Measurements from ENCODE around the gene LRFN5. TPM values are rescaled to one million over a fixed set of nuclear protein-coding genes. Genes with fewer than 3 reads are reported as not detected.
A peak's percentile ranks its signal among the peaks of the same experiment; 100 is the strongest.

LRFN5 gene
- total and polyA plus RNA-seq, 2 of the 8 experiments (the other 6 are each of a cell fraction or from before 2014, with no cell fraction given): 0.85 to 4.7 TPM

GRCh38 chr14:41609704-41610183 is 3.1 kb downstream of the LRFN5 start (continued):
- no peak for TF ChIP-seq CHD7 (IDR thresholded peaks at IDR 0.05; ENCODE audit: insufficient replicate concordance, low read length)
- TF ChIP-seq CHD1 (IDR thresholded peaks at IDR 0.05; ENCODE audit: low read depth, low read length): no peak
- no peak for TF ChIP-seq SIX5 (IDR thresholded peaks at IDR 0.05; ENCODE audit: low read depth, low read length)
- TF ChIP-seq CTCF (IDR thresholded peaks at IDR 0.05; ENCODE audit: control extremely low read depth in 1 of 3, insufficient read depth in 1 of 3, low read depth in 1 of 3, low read length in 3 of 3): peak; percentile 73 to 83 (median 82)
- TF ChIP-seq BRCA1 (IDR thresholded peaks at IDR 0.05; ENCODE audit: low read depth, low read length): no peak
- TF ChIP-seq RBBP5 (IDR thresholded peaks at IDR 0.05; ENCODE audit: borderline replicate concordance, low read depth, low read length): peak; percentile 85; the same call in 1 of the 2 replicates
- TF ChIP-seq ATF2 (IDR thresholded peaks at IDR 0.05; ENCODE audit: low read length): no peak

Data from H1 (cell line).